ENCODE measurements around the gene DENND6A. TPM values are rescaled to one million over a fixed set of nuclear protein-coding genes. Genes with fewer than 3 reads are reported as not detected.

The DENND6A gene
- total and polyA plus RNA-seq, 8 donors = 3.3 to 12.0 (median 8.3) TPM

- WGBS, 2 donors = 61 to 70% methylated on average over 2 of the region's 2 CpGs
- intact Hi-C loops (cut with DNase I) = no loop called here
- TF ChIP-seq, protein P1, sequence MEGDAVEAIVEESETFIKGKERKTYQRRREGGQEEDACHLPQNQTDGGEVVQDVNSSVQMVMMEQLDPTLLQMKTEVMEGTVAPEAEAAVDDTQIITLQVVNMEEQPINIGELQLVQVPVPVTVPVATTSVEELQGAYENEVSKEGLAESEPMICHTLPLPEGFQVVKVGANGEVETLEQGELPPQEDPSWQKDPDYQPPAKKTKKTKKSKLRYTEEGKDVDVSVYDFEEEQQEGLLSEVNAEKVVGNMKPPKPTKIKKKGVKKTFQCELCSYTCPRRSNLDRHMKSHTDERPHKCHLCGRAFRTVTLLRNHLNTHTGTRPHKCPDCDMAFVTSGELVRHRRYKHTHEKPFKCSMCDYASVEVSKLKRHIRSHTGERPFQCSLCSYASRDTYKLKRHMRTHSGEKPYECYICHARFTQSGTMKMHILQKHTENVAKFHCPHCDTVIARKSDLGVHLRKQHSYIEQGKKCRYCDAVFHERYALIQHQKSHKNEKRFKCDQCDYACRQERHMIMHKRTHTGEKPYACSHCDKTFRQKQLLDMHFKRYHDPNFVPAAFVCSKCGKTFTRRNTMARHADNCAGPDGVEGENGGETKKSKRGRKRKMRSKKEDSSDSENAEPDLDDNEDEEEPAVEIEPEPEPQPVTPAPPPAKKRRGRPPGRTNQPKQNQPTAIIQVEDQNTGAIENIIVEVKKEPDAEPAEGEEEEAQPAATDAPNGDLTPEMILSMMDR (IDR thresholded peaks at IDR 0.05) = no peak
- no peak for FAIRE-seq
- Histone ChIP-seq H3K9me3 (no peaks in the 10 kb centered on the region), H3K27me3 (no peaks in the 10 kb centered on the region), H3K4me3 (no peak overlapping the region), H3K4me1 (no peaks in the 10 kb centered on the region), H3K27ac (no peak overlapping the region), H3K36me3 (no peaks in the 10 kb centered on the region)
- DNase-seq = no peak
- no peak for ATAC-seq
These were observed 42.5 kb upstream of the DENND6A start for GRCh38 chr3:57735405-57735804.

- H3K9me3 ChIP-seq = no peaks in the 10 kb centered on the region
- DNase-seq (no peak), ATAC-seq (no peak), FAIRE-seq (no peak)
- 73 to 85% methylated on average over 2 of the region's 2 CpGs for WGBS, 2 donors
- TF ChIP-seq, protein P1 (IDR thresholded peaks at IDR 0.05) = no peak
- no peak overlapping the region for H3K4me3 ChIP-seq
- intact Hi-C loops (cut with DNase I) = no loop called here
- no peak overlapping the region for H3K27ac ChIP-seq
- no peaks in the 10 kb centered on the region for H3K4me1 ChIP-seq
- no peaks in the 10 kb centered on the region for H3K27me3 ChIP-seq
- no peaks in the 10 kb centered on the region for H3K36me3 ChIP-seq
These were observed 40.9 kb upstream of the DENND6A start for GRCh38 chr3:57733790-57734189.

DNA sequence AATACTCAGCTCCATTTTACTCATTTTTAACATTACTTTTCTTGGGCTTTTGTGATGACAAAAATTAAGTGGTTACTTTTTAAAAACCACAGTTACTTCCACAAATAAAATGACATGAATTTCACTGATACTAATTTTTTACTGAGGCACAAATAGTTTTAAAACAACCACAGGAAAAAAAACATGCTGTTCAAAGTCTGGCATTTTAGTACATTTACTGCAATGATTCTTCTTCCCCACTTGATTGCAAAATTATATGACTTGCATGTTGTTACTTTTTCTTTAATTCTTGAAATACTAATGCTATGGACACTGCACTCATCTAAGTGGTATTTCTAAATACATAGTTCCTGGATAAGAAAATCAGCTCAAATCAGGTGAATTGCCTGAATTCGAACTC lies 38.4 kb upstream of the DENND6A start:
- Histone ChIP-seq H3K27ac (no peak overlapping the region), H3K4me1 (no peaks in the 10 kb centered on the region), H3K27me3 (no peaks in the 10 kb centered on the region), H3K36me3 (no peaks in the 10 kb centered on the region), H3K9me3 (no peaks in the 10 kb centered on the region), H3K4me3 (no peak overlapping the region)
- DNase-seq (no peak), ATAC-seq (no peak), FAIRE-seq (no peak)
- TF ChIP-seq, protein P1 (IDR thresholded peaks at IDR 0.05) = no peak
- 75 to 96% methylated on average over 1 of the region's 1 CpG for WGBS, 2 donors
- intact Hi-C loops (cut with DNase I) = no loop called here

DNA sequence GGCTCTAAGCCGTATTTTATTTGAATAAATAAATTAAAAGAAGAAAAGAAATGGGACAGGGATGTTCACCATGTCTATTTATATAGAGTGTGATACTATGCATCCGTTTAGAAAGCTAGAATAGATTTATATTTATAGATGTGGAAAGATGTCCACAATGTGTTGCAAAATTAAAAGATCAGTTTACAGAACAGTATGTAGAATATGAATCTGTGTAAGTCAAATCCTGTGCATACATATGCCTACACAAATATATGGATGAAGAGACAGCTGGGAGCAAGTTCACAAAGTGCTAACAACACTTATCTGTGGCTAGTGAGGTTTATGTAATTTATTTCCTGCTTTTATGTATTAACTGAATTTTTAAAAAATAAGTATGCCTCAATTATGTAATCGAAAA lies 37.8 kb upstream of the DENND6A start:
- no peak for DNase-seq
- Histone ChIP-seq H3K27me3 (no peaks in the 10 kb centered on the region), H3K27ac (no peak overlapping the region), H3K4me3 (no peak overlapping the region), H3K9me3 (no peaks in the 10 kb centered on the region), H3K36me3 (no peaks in the 10 kb centered on the region), H3K4me1 (no peaks in the 10 kb centered on the region)
- FAIRE-seq = no peak
- TF ChIP-seq, protein P1 (IDR thresholded peaks at IDR 0.05) = no peak
- intact Hi-C loops (cut with DNase I) = no loop called here
- 61 to 74% methylated on average over 3 of the region's 3 CpGs for WGBS, 2 donors
- ATAC-seq = no peak

DNA sequence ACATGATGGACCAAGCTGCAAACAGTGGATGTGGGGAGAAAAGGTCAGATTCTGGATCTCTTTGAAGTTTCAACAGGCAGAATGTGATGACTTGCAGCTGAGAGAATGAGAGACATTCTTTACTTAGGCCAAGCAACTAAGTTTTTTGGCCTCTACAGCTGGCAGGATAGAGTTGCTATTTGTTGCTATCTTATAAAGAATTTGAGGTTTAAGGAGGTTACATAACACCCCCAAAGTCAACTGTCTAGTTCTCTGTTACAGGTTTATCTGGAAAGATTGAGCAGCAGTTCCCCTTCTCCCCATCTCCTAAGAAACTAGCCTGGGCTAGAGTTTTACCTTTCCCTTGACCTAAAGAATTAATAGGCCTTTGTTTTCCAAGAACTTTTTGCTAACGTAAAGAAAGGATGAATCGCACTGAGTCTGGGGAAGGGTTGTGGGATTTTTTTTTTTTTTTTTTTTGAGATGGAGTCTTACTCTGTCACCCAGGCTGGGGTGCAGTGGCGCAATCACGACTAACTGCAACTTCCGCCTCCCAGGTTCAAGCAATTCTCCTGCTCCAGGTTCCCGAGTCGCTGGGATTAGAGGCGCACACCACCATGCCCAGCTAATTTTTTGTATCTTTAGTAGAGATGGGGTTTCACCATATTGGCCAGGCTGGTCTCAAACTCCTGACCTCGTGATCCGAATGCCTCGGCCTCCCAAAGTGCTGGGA lies 36.6 kb upstream of the DENND6A start:
- intact Hi-C loops (cut with DNase I) = no loop called here
- no peak for DNase-seq
- Histone ChIP-seq H3K4me3 (no peak overlapping the region), H3K27me3 (no peaks in the 10 kb centered on the region), H3K36me3 (no peaks in the 10 kb centered on the region), H3K4me1 (no peaks in the 10 kb centered on the region), H3K27ac (no peak overlapping the region), H3K9me3 (no peaks in the 10 kb centered on the region)
- no peak for ATAC-seq
- FAIRE-seq = no peak
- WGBS, 2 donors = 86 to 89% methylated on average over 11 of the region's 11 CpGs
- TF ChIP-seq, protein P1 (IDR thresholded peaks at IDR 0.05) = no peak
